GM12878 (cell line): ENCODE measurements around the gene POLR2I. TPM values are rescaled to one million over a fixed set of nuclear protein-coding genes. Genes with fewer than 3 reads are reported as not detected.

Source experiments
- ATAC-seq: fragments of 200-7000 bp; cut with Tn5 transposase; 3 replicates; pipeline ENCODE4 v1.9.1; 2020; ENCODE audit warnings: mild to moderate bottlenecking, moderate library complexity
- BruUV-seq: library from RNA; stranded (reverse); fragments of 400-500 nt; replicated peaks from 2 replicates; lab custom pipeline; 2021; lab: Mats Ljungman, UMichigan
- CTCF ChIA-PET: fragments of 300-600 bp; sonication (Branson Sonifier 250); formaldehyde crosslinking; extraction: SDS; loops from one replicate; lab custom pipeline; 2021; ENCODE audit warnings: inconsistent platforms; lab: Yijun Ruan, JAX
- POLR2A ChIA-PET: fragments of 350-600 bp; formaldehyde crosslinking; extraction: SDS; loops from one replicate; lab custom pipeline; 2021; ENCODE audit warnings: inconsistent platforms; lab: Charles Lee
- RAD21 ChIA-PET: fragments of 300-600 bp; sonication (Branson Sonifier 250); formaldehyde crosslinking; loops from one replicate; lab custom pipeline; 2023; ENCODE audit warnings: antibody characterized with exemption; ENCODE audit not compliant: unreplicated experiment; lab: Charles Lee
- SMC1A ChIA-PET: fragments of 300-600 bp; sonication (Branson Sonifier 250); formaldehyde crosslinking; loops from one replicate; lab custom pipeline; 2023; ENCODE audit not compliant: unreplicated experiment, uncharacterized antibody; lab: Charles Lee
- DNase-seq: peaks from one replicate; pipeline ENCODE4 v3.0.0-alpha.2; 2011; ENCODE audit warnings: low read depth, low spot score
- FAIRE-seq: peaks from 3 replicates; lab custom pipeline; 2011; peaks lifted over from hg19 to GRCh38; lab: Jason Lieb, UNC
- H2AFZ ChIP-seq: 2 replicates; pipeline ENCODE4 v1.6.0; 2011; ENCODE audit warnings: low read depth, low read length, control low read depth; ENCODE audit not compliant: control insufficient read depth
- H3K27ac ChIP-seq: 2 replicates; pipeline ENCODE4 v1.5.1; 2011; ENCODE audit warnings: control low read depth; ENCODE audit not compliant: control insufficient read depth, insufficient read depth
- H3K27me3 ChIP-seq, 2 experiments: replicated peaks in 1 of 2; 2 replicates each; pipeline versions ENCODE4 v1.6.0 to v1.6.1; 2011; ENCODE audit warnings: low read length in 1 of 2; ENCODE audit not compliant: control insufficient read depth in 2 of 2, insufficient read depth in 2 of 2
- H3K36me3 ChIP-seq, 2 experiments: 2 replicates each; pipeline ENCODE4 v1.5.1; 2011; ENCODE audit warnings: low read length in 1 of 2; ENCODE audit not compliant: control insufficient read depth in 2 of 2, insufficient read depth in 2 of 2
- H3K4me1 ChIP-seq: 2 replicates; pipeline ENCODE4 v1.6.1; 2011; ENCODE audit warnings: mild to moderate bottlenecking, low read length, moderate library complexity, mixed read lengths; ENCODE audit not compliant: control insufficient read depth, insufficient read depth
- H3K4me2 ChIP-seq: 2 replicates; pipeline ENCODE4 v1.6.0; 2011; ENCODE audit warnings: control low read depth; ENCODE audit not compliant: control insufficient read depth, insufficient read depth
- H3K4me3 ChIP-seq: fragments of 200-600 bp; sonication (generic); 2 replicates; pipeline ENCODE4 v1.5.1; 2016
- H3K79me2 ChIP-seq: 2 replicates; pipeline ENCODE4 v1.6.0; 2011; ENCODE audit warnings: low read length; ENCODE audit not compliant: control insufficient read depth, insufficient read depth
- H3K9ac ChIP-seq: 2 replicates; pipeline ENCODE4 v1.8.0; 2011; ENCODE audit warnings: low read length, control low read depth, mixed read lengths; ENCODE audit not compliant: control insufficient read depth, insufficient read depth
- H3K9me3 ChIP-seq: replicated peaks from 3 replicates; pipeline ENCODE4 v1.5.1; 2011; ENCODE audit warnings: mild to moderate bottlenecking, low read length; ENCODE audit not compliant: control insufficient read depth, insufficient read depth
- H4K20me1 ChIP-seq: 2 replicates; pipeline ENCODE4 v1.6.0; 2011; ENCODE audit not compliant: control insufficient read depth, insufficient read depth
- ASH2L ChIP-seq: fragments of 300-600, 200-600 bp; sonication (generic); IDR thresholded peaks from 2 replicates; pipeline ENCODE4 v1.6.1; 2017; ENCODE audit warnings: low read depth, mild to moderate bottlenecking, borderline replicate concordance
- CBX3 ChIP-seq: fragments of 200-600 bp; sonication (generic); IDR thresholded peaks from 2 replicates; pipeline ENCODE4 v1.6.1; 2016; ENCODE audit warnings: low read depth, borderline replicate concordance
- ESRRA ChIP-seq: IDR thresholded peaks from 2 replicates; pipeline ENCODE4 v1.6.1; 2012; ENCODE audit warnings: mild to moderate bottlenecking, low read length, improper control_type of control experiment
- JUND ChIP-seq: IDR thresholded peaks from 2 replicates; pipeline ENCODE4 v1.6.1; 2012; ENCODE audit warnings: low read depth, mild to moderate bottlenecking, low read length, improper control_type of control experiment, moderate library complexity
- KAT2A ChIP-seq: conservative IDR thresholded peaks from 2 replicates; pipeline ENCODE4 v1.6.1; 2011; ENCODE audit warnings: low read depth, low read length; ENCODE audit not compliant: control insufficient read depth
- MEF2A ChIP-seq: IDR thresholded peaks from 2 replicates; pipeline ENCODE4 v1.6.1; 2011; ENCODE audit warnings: low read depth, mild to moderate bottlenecking, low read length, moderate library complexity; ENCODE audit not compliant: insufficient read depth
- NR2C1 ChIP-seq: fragments of 450-650 bp; IDR thresholded peaks from 2 replicates; pipeline ENCODE4 v1.6.1; 2017; ENCODE audit warnings: antibody characterized with exemption, mild to moderate bottlenecking, moderate library complexity
- POU2F2 ChIP-seq: IDR thresholded peaks from 3 replicates; pipeline ENCODE4 v1.6.1; 2011; ENCODE audit warnings: low read depth, mild to moderate bottlenecking, low read length, borderline replicate concordance
- RCOR1 ChIP-seq: conservative IDR thresholded peaks from 2 replicates; pipeline ENCODE4 v1.6.1; 2012; ENCODE audit warnings: low read depth, low read length, improper control_type of control experiment
- SREBF1 ChIP-seq: IDR thresholded peaks from 2 replicates; pipeline ENCODE4 v1.6.1; 2012; ENCODE audit warnings: mild to moderate bottlenecking, low read length
- ZNF622 ChIP-seq: fragments of 450-650 bp; IDR thresholded peaks from 2 replicates; pipeline ENCODE4 v1.6.1; 2017; ENCODE audit warnings: mild to moderate bottlenecking, inconsistent platforms
- WGBS: methylation state at CpG from one replicate; pipeline ENCODE4 v1.1.6; 2016; ENCODE audit warnings: low lambda C conversion rate; ENCODE audit not compliant: insufficient replicate concordance, insufficient coverage; ENCODE audit errors: missing lambda C conversion rate; 5-methylcytosine and 5-hydroxymethylcytosine counted together
- in situ Hi-C: fragments of 300-500 bp; cut with MboI; formaldehyde crosslinking; loops from 9 replicates; pipeline ENCODE4 v1.14.3; 2018; ENCODE audit warnings: mixed read lengths
- intact Hi-C: fragments of 100-400 bp; cut with micrococcal nuclease; formaldehyde crosslinking; loops from one replicate; pipeline ENCODE4 v1.14.2; 2022; ENCODE audit not compliant: unreplicated experiment
- polyA plus RNA-seq, 11 experiments: library from polyadenylated mRNA; depleted of rRNA in 4 of 11; unstranded in 6 of 11; stranded (reverse) in 5 of 11; fragments of >200 nt; fragmentation: Nextera tagmentation in 4 of 11; fragmentation: Illumina TruSeq in 1 of 11; extraction: Ambion mirVana in 4 of 11; extraction: Trizol in 1 of 11; gene quantifications; 1 replicate in 1 of 11; 2 replicates in 10 of 11; pipeline versions ENCODE4 v1.2.1 to v1.2.3, GENCODE V29; 2011 to 2016; ENCODE audit warnings: inconsistent platforms in 2 of 11, missing spikeins in 2 of 11, low read depth in 1 of 11
- total RNA-seq, 4 experiments: library from RNA; depleted of rRNA in 3 of 4; stranded (reverse); fragments of >200 nt in 3 of 4; fragmentation: Illumina TruSeq in 1 of 4; extraction: Trizol in 1 of 4; gene quantifications; 2 replicates each; pipeline versions ENCODE4 v1.2.1 to v1.2.3, GENCODE V29; 2013 to 2021
- TF ChIP-seq, protein P1 (sequence below): IDR thresholded peaks from 2 replicates; pipeline ENCODE4 v1.6.1; 2012; ENCODE audit warnings: improper control_type of control experiment, low read depth, low read length; ENCODE audit not compliant: insufficient replicate concordance
- TF ChIP-seq, protein P2 (sequence below): IDR thresholded peaks from 2 replicates; pipeline ENCODE4 v1.6.1; 2012; ENCODE audit warnings: low read depth, low read length, improper control_type of control experiment
- TF ChIP-seq, protein P3 (sequence below): fragments of 150-350 bp; IDR thresholded peaks from 2 replicates; pipeline ENCODE4 v1.6.1; 2014; ENCODE audit warnings: mild to moderate bottlenecking, low read depth, low read length
- TF ChIP-seq, protein P4 (sequence below): IDR thresholded peaks from 2 replicates; pipeline ENCODE4 v1.6.1; 2011; ENCODE audit warnings: low read depth, low read length, improper control_type of control experiment, borderline replicate concordance

The POLR2I gene
- total and polyA plus RNA-seq, 10 of the 15 experiments (the other 5 are each of a cell fraction or from before 2014, with no cell fraction given) = 30.9 to 272 (median 202) TPM

DNA sequence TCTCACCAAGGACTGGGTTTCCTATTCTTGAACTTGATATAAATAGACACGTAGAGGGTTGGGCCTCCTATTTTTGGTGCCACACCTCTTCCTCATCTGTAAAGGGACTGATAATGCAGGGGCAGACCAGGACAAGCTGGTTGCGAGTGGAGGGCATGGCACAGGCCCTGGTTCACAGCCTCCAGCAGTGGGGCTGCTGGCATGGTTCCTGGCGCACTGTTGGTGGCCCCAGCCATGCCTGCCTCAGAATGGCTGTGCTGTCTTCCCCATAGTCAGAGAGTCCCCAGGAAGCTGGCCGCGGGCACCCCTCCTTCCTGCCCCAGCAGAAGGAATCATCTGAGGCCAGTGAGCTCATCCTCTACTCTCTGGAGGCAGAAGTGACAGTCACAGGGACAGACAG lies 14.2 kb downstream of the POLR2I start (continued):
- TF ChIP-seq, protein P1, sequence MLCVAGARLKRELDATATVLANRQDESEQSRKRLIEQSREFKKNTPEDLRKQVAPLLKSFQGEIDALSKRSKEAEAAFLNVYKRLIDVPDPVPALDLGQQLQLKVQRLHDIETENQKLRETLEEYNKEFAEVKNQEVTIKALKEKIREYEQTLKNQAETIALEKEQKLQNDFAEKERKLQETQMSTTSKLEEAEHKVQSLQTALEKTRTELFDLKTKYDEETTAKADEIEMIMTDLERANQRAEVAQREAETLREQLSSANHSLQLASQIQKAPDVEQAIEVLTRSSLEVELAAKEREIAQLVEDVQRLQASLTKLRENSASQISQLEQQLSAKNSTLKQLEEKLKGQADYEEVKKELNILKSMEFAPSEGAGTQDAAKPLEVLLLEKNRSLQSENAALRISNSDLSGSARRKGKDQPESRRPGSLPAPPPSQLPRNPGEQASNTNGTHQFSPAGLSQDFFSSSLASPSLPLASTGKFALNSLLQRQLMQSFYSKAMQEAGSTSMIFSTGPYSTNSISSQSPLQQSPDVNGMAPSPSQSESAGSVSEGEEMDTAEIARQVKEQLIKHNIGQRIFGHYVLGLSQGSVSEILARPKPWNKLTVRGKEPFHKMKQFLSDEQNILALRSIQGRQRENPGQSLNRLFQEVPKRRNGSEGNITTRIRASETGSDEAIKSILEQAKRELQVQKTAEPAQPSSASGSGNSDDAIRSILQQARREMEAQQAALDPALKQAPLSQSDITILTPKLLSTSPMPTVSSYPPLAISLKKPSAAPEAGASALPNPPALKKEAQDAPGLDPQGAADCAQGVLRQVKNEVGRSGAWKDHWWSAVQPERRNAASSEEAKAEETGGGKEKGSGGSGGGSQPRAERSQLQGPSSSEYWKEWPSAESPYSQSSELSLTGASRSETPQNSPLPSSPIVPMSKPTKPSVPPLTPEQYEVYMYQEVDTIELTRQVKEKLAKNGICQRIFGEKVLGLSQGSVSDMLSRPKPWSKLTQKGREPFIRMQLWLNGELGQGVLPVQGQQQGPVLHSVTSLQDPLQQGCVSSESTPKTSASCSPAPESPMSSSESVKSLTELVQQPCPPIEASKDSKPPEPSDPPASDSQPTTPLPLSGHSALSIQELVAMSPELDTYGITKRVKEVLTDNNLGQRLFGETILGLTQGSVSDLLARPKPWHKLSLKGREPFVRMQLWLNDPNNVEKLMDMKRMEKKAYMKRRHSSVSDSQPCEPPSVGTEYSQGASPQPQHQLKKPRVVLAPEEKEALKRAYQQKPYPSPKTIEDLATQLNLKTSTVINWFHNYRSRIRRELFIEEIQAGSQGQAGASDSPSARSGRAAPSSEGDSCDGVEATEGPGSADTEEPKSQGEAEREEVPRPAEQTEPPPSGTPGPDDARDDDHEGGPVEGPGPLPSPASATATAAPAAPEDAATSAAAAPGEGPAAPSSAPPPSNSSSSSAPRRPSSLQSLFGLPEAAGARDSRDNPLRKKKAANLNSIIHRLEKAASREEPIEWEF = no peak
- no peak for TF ChIP-seq JUND
- no peak for TF ChIP-seq ZNF622
- TF ChIP-seq KAT2A = no peak

DNA sequence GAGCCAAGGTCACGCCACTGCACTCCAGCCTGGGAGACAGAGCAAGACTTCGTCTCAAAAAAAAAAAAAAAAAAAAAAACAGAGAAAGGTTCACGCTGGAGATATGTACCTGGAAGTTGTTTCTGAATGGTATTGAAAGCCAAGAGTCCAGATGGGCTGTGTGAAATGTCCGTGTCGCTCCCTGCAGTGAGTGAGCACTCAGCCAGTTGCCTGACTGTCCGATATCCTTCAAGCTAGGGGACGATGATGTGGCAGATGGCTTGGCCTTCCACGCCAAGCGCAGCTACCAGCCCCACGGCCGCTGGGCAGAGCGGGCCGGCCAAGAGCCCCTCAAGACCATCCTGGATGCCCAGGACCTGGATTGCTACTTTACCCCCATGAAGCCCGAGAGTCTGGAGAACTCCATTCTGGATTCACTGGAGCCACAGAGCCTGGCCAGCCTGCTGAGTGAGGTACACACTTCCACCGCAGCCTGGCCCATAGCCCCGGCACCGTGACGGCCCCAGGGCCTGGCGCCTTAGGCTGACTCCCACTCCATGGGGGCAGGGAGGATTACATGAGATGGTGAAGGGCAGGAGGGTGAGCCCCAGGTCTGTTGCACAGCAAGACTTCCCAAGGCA lies 15.4 kb downstream of the POLR2I start:
- ChIA-PET POLR2A (interaction anchor here (0.6 to 1.0 kb wide), 2 partner anchors 19 to 41 kb away, joined by 5 to 8 read pairs; no protein-coding TSS in a partner anchor), RAD21 (no interaction called here), SMC1A (no interaction called here), CTCF (no interaction called here)
- Histone ChIP-seq H3K27ac (no peak overlapping the region), H3K27me3 (no peaks in the 10 kb centered on the region), H4K20me1 (no peaks in the 10 kb centered on the region), H3K9ac (no peak overlapping the region), H3K4me1 (no peaks in the 10 kb centered on the region), H3K36me3 (peaks cover 0 to 26% of the 10 kb centered on the region in 2 experiments; a peak in 3 of 4 replicates), H2AFZ (no peak overlapping the region), H3K9me3 (no peaks in the 10 kb centered on the region), H3K79me2 (no peaks in the 10 kb centered on the region), H3K4me2 (no peak overlapping the region), H3K4me3 (no peak overlapping the region)
- ATAC-seq = no peak
- FAIRE-seq = no peak
- no peak for DNase-seq
- intact Hi-C loops = no loop called here
- WGBS = 97% methylated on average over 17 of the region's 19 CpGs
- in situ Hi-C loops = no loop called here
- BruUV-seq = no TSS peak
- TF ChIP-seq ASH2L (no peak), NR2C1 (no peak), CBX3 (no peak), MEF2A (no peak), ESRRA (no peak), POU2F2 (no peak), SREBF1 (no peak), RCOR1 (no peak)
- TF ChIP-seq, protein P2, sequence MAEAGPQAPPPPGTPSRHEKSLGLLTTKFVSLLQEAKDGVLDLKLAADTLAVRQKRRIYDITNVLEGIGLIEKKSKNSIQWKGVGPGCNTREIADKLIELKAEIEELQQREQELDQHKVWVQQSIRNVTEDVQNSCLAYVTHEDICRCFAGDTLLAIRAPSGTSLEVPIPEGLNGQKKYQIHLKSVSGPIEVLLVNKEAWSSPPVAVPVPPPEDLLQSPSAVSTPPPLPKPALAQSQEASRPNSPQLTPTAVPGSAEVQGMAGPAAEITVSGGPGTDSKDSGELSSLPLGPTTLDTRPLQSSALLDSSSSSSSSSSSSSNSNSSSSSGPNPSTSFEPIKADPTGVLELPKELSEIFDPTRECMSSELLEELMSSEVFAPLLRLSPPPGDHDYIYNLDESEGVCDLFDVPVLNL = no peak
- TF ChIP-seq, protein P3, sequence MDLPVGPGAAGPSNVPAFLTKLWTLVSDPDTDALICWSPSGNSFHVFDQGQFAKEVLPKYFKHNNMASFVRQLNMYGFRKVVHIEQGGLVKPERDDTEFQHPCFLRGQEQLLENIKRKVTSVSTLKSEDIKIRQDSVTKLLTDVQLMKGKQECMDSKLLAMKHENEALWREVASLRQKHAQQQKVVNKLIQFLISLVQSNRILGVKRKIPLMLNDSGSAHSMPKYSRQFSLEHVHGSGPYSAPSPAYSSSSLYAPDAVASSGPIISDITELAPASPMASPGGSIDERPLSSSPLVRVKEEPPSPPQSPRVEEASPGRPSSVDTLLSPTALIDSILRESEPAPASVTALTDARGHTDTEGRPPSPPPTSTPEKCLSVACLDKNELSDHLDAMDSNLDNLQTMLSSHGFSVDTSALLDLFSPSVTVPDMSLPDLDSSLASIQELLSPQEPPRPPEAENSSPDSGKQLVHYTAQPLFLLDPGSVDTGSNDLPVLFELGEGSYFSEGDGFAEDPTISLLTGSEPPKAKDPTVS = no peak
- TF ChIP-seq, protein P4, sequence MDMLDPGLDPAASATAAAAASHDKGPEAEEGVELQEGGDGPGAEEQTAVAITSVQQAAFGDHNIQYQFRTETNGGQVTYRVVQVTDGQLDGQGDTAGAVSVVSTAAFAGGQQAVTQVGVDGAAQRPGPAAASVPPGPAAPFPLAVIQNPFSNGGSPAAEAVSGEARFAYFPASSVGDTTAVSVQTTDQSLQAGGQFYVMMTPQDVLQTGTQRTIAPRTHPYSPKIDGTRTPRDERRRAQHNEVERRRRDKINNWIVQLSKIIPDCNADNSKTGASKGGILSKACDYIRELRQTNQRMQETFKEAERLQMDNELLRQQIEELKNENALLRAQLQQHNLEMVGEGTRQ = no peak
